Erythroblast (primary cell): ENCODE measurements around the gene LAMTOR4.

Source experiments
- DNase-seq, 2 experiments: peaks; one replicate each; lab custom pipeline; 2025; lab: John Stamatoyannopoulos, UW
- GATA1 ChIP-seq: IDR thresholded peaks from 2 replicates; pipeline ENCODE4 v1.6.1; 2011; ENCODE audit warnings: low read depth, mild to moderate bottlenecking, control low read depth, low read length, moderate library complexity
- POLR2A ChIP-seq: IDR thresholded peaks from 2 replicates; pipeline ENCODE4 v1.6.1; 2011; ENCODE audit warnings: mild to moderate bottlenecking, low read length

LAMTOR4 gene

DNA sequence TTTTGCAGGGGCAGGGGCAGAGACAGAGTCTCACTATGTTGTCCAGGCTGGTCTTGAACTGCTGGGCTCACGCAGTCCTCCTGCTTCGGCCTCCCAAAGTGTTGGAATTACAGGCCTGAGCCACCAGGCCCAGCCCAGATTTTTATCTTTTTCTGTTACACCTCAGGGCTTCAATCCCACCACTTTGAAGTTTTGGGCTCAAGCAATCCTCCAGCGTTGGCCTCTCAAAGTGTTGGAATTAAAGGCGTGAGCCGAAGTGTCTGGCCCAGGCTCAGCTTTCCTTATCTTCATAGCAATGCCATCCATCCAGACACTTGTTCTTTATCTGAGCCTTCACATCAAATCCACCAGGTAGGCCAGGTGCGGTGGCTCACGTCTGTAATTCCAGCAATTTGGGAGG lies 33.7 kb upstream of the LAMTOR4 start:
- DNase-seq = no peak
- TF ChIP-seq POLR2A (no peak), GATA1 (no peak)

DNA sequence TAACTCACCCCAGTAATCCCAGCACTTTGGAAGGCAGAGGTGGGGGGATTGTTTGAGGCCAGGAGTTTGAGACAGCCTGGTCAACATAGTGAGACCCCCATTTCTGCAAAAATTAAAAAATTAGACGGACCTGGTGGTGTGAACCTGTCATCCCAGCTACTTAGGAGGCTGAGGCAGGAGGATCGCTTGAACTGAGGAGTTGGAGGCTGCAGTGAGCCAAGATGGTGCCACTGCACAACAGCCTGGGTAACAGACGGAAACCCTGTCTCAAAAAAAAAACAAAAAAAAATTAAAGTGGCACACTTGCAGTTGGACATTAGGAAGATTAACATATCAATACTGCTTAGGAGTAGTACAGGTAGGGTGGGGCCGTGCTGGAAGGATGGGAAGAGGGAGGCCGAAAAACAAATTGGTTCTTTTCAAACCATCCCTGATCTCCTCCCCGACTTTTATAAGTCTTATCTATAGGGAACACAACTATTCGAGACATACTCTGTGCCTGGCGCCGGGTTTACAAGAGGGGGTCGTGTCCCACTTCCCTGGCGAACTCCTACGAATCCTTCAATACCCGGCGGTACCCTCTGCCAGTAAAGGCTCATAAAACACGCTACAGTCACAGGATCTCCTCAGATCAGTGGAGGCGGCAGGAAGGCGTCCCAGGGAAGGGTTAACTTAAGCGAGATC lies 30.2 kb upstream of the LAMTOR4 start:
- no peak for DNase-seq
- no peak for TF ChIP-seq POLR2A
- TF ChIP-seq GATA1 = no peak

DNA sequence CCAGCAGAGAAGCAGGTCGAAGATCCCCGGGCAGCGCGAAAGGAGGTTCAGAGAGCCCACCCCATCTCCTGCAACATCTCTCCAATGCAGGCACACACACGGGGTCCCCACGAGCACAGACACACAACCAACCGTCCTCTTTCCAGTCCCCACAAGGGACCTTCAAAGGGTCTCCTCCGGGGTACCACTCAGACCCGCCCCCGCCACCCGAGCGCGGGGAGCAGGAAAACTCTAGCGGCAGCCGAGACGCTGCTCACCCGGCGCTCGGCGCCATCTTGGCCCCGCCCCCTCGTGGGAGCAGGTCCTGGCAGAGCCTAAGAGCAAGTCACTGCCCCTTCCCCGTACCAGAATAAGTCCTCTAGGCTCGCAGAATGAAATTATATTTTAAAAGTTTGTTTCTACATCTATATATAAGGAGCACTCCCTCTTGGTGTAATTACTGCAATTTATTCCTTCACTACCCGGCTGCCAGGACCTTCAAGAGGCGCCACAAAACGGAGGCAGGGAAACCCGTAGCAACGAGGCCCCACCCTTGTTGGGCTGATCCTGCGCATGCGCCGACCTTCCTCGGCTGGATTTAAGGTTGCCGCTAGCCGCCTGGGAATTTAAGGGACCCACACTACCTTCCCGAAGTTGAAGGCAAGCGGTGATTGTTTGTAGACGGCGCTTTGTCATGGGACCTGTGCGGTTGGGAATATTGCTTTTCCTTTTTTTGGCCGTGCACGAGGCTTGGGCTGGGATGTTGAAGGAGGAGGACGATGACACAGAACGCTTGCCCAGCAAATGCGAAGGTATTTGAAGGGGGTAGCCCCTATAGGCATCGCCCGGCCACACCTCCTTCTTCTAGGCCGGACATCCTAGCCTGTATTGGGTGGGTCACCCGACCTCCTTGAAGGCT lies 29.4 kb upstream of the LAMTOR4 start, which contains the start of the genes CNPY4 and TAF6:
TSS of gene CNPY4 (plus strand) at position 563 of the 898 bp plus-strand sequence. CDS start at position 674, 111 bp downstream.
TSS of gene TAF6 (minus strand) at position 287 of the 898 bp plus-strand sequence. CDS start 5,149 bp downstream, outside the sequence.
- DNase-seq = peak; percentile 96 to 98
- TF ChIP-seq GATA1 (no peak), POLR2A (peak; percentile 77)

DNA sequence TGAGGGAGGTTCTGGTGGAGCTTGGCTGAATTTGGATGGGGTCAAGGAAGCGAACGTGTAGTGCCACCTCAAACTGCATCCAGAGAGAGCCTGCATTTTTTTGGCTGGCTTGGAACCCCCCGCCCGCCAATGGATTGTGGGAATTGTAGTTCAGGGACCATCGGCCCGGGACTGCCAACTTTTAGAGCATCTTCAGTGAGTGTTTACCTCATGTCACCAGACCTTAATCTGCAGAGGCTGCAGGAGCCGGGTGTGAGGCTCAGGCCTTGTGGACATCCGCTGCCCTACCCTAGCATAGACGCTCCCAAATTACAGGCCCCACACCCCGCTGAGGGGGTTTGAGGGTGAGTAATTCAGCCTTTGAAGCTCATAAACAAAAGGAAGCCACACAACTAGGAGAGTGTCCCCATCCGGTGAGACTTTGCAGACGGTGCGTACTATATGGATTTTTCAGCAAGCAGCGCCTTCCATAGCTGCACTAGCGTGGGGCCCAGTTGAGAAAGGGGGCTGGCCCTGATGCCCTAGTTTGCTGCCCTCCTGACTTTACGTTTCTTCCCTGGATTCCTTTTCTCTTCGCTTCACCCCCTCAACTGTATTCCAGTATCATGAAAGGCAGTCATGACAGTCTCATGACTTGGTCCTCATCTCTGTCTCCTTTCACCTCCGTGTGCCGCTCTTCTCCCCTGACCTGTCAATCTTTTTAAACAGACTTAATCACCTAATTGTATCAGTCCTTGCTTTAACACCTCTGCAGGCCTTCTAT lies 28.6 kb upstream of the LAMTOR4 start:
- TF ChIP-seq POLR2A (no peak), GATA1 (no peak)
- DNase-seq = peak; percentile 77 to 81

DNA sequence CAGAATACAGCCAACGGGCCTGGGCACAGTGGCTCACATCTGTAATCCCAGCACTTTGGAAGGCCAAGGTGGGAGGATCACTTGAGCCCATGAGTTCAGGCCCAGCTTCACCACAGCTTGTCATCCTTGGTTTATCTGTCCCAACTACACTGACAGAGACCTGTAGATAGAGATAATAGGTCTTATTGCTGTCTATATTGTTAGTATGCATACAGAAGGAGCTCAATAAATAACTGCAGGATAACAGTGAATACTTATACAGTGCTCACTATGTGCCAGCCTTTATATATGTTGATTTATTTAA lies 28.0 kb upstream of the LAMTOR4 start:
- TF ChIP-seq GATA1 (no peak), POLR2A (no peak)
- DNase-seq = peak; percentile 57 to 83

DNA sequence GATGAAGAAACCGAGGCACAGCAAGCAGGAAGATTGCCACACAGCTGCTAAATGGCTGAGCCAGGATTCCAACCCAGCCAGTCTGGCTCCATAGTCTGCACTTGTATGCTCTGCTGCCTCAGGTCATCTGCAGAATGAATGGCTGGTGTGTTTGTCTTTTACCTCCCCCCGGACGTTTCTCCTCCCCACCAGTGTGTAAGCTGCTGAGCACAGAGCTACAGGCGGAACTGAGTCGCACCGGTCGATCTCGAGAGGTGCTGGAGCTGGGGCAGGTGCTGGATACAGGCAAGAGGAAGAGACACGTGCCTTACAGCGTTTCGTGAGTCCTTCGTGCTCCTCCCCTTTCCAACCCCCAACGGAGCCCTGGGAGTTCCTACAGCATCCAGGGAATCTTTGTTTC lies 26.7 kb upstream of the LAMTOR4 start:
- no peak for TF ChIP-seq POLR2A
- TF ChIP-seq GATA1 = no peak

DNA sequence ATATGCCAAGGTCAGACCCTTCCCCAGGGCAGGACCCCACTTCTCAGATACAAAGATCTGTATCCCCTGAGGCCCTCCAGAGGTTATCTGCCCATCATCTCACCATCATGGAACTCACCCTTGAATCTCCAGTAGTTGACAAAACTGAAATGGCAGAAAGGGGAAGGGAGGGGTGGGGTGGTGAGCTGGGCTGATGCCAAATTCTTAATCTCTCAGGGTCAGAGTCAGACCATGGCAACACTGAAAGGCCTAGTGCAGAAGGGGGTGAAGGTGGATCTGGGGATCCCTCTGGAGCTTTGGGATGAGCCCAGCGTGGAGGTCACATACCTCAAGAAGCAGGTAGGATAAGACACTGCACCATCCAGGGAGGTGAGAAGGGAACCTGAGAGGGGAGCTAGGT lies 26.1 kb upstream of the LAMTOR4 start:
- DNase-seq = peak; percentile 91 to 92

More for the DNA sequence above, 26.7 kb upstream of the LAMTOR4 start:
- DNase-seq = peak in 1 of 2 experiments; percentile 55

DNA sequence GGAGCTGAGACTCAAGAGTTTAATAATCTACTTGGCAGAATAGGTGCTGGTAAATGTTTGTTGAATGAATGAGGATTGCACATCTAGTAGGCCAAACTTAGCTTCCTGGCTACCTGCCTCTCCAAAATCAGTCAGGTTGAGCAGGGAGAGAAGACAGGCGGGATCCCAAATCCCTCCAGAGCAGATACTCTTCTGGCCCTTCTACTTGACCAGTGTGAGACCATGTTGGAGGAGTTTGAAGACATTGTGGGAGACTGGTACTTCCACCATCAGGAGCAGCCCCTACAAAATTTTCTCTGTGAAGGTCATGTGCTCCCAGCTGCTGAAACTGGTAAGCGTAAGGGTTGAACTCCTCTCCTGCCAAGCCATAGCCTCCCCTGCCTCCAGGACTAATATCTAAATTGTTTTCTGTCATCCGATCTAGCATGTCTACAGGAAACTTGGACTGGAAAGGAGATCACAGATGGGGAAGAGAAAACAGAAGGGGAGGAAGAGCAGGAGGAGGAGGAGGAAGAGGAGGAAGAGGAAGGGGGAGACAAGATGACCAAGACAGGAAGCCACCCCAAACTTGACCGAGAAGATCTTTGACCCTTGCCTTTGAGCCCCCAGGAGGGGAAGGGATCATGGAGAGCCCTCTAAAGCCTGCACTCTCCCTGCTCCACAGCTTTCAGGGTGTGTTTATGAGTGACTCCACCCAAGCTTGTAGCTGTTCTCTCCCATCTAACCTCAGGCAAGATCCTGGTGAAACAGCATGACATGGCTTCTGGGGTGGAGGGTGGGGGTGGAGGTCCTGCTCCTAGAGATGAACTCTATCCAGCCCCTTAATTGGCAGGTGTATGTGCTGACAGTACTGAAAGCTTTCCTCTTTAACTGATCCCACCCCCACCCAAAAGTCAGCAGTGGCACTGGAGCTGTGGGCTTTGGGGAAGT lies 24.2 kb upstream of the LAMTOR4 start:
- DNase-seq = peak in 1 of 2 experiments; percentile 58
- no peak for TF ChIP-seq GATA1
- TF ChIP-seq POLR2A = no peak

More for the DNA sequence above, 26.1 kb upstream of the LAMTOR4 start:
- TF ChIP-seq POLR2A (no peak), GATA1 (no peak)

DNA sequence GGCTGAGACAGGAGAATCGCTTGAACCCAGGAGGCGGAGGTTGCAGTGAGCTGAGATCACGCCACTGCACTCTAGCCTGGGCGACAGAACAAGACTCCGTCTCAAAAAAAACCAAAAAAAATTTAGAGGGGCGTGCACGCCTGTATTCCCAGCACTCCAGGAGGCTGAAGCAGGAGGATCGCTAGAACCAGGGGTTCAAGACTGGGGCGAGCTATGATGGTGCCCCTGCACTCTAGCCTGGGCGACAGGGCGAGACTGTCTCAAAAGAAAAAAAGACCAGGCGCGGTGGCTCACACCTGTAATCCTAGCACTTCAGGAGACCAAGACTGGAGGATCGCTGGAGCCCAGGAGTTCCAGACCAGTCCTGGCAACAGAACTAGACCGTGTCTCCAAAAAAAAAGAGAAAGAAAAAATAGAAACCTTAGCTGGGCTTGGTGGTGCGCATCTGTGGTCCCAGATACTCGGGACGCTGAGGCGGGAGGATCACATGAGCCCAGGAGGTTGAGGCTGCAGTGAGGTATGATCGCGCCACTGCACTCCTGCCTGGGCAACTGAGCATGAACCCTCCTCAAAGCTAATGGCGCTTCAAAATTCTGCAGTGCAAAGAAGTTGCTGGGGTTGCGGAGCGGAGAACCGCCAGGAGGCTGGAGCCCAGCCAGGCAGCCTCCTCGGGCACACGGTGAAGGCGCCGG lies 22.3 kb upstream of the LAMTOR4 start:
- TF ChIP-seq GATA1 = no peak
- TF ChIP-seq POLR2A = peak; percentile 79
- DNase-seq = no peak

DNA sequence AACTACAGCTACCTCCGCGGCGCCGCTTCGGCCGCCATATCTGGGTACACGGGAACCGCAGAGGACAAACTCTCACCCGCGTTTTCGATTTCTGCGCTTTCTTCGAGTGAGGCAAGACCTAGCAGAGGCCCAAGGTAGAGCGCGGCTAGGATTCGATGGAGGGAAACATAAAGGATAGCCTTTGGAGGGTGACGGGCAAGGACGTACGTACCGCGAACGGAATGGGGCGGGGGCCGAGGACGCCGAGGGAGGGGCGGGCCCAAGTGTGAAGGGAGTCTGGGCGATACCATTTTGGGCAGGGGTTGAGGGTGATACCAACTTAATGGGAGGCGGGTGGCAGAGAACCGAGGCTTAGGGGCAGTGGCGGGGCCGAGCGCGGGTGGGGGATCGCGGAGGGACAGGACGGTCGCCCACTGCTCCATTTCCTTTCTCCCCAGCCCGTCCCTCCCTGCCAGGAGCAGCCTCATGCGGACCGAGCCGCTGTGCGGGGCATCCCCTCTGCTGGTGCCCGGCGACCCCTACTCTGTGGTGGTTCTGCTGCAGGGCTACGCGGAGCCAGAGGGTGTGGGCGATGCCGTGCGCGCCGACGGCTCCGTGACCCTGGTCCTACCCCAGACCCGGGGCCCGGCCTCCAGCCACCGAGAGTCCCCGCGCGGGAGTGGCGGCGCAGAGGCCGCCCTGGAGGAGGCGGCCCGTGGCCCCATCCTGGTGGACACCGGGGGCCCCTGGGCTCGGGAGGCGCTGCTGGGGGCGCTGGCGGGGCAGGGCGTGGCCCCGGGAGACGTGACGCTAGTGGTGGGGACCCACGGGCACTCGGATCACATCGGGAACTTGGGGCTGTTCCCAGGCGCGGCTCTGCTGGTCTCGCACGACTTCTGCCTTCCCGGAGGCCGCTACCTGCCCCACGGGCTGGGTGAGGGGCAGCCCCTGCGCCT lies 21.5 kb upstream of the LAMTOR4 start, which contains the start of gene MBLAC1:
TSS of gene MBLAC1 (plus strand) at position 37 of the 935 bp plus-strand sequence. CDS start at position 466, 429 bp downstream.
- peak; percentile 97 to 98 for DNase-seq
- peak; percentile 71 for TF ChIP-seq POLR2A
- TF ChIP-seq GATA1 = no peak
